Stimulated activated CD8-positive, alpha-beta memory T cell treated with anti-CD3 and anti-CD28 coated beads, Interleukin-7, amount 100 ng/mL, for 48 hours (primary cell): ENCODE data around the gene OR4X1.
A peak's percentile ranks its signal among the peaks of the same experiment; 100 is the strongest.
"Not testable (repeated sequence)": the region's sequence is repeated elsewhere in the genome, so short reads cannot be mapped to it uniquely, and the experiment has no call there.

ENCODE experiments used
- DNase-seq, 2 donors: peaks; one replicate each; pipeline ENCODE4 v3.0.0-alpha.2; 2020; ENCODE audit warnings: low read depth in 1 of 2; ENCODE audit errors: extremely low read depth in 1 of 2

The OR4X1 gene

GRCh38 chr11:48263423-48263911 is at the start of gene OR4X1:
Gene OR4X1, plus strand, starts transcription at chr11:48263861. Its CDS starts 0 bp downstream, at chr11:48263861.
- no peak for DNase-seq

GRCh38 chr11:48216510-48216909 is 47.2 kb upstream of the OR4X1 start, which contains the start of gene OR4B1:
Gene OR4B1, plus strand, starts transcription at chr11:48216810. Its CDS starts 0 bp downstream, at chr11:48216810.
- DNase-seq: no peak

- DNase-seq: no peak
Observed at GRCh38 chr11:48228761-48229160, 34.9 kb upstream of the OR4X1 start.

GRCh38 chr11:48230057-48230456 is 33.6 kb upstream of the OR4X1 start:
- not testable (repeated sequence) for DNase-seq

GRCh38 chr11:48237727-48238126 is 25.9 kb upstream of the OR4X1 start:
- no peak for DNase-seq

- DNase-seq: no peak
Observed at GRCh38 chr11:48242501-48242900, 21.2 kb upstream of the OR4X1 start.

GRCh38 chr11:48244804-48245203 is 18.9 kb upstream of the OR4X1 start, which contains the start of gene OR4X2:
Gene OR4X2, plus strand, starts transcription at chr11:48245104. Its CDS starts 0 bp downstream, at chr11:48245104.
- no peak for DNase-seq

GRCh38 chr11:48248902-48249301 is 14.8 kb upstream of the OR4X1 start:
- no peak for DNase-seq

GRCh38 chr11:48261600-48261999 is 2.1 kb upstream of the OR4X1 start:
- DNase-seq: no peak

GRCh38 chr11:48270621-48271020 is 7.0 kb downstream of the OR4X1 start:
- DNase-seq: no peak

- no peak for DNase-seq
Observed at GRCh38 chr11:48272606-48273005, 8.9 kb downstream of the OR4X1 start.

GRCh38 chr11:48305923-48306322 is 42.3 kb downstream of the OR4X1 start, which contains the start of gene OR4S1:
Gene OR4S1, plus strand, starts transcription at chr11:48306223. Its CDS starts 0 bp downstream, at chr11:48306223.
- no peak for DNase-seq

GRCh38 chr11:48307760-48308386 is 44.2 kb downstream of the OR4X1 start:
- peak; percentile 11 to 59 for DNase-seq

- not testable (repeated sequence) for DNase-seq
Observed at GRCh38 chr11:48313590-48313989, 49.9 kb downstream of the OR4X1 start.
